ENCODE results near the gene INPP5K.
"Not testable (repeated sequence)": the region's sequence is repeated elsewhere in the genome, so short reads cannot be mapped to it uniquely, and the experiment has no call there.

INPP5K gene

GRCh38 chr17:1541367-1541904 lies 25.0 kb upstream of the INPP5K start:
- TF ChIP-seq CTCF (conservative IDR thresholded peaks at IDR 0.05) = no peak

GRCh38 chr17:1539811-1540210 lies 23.4 kb upstream of the INPP5K start:
- no peak overlapping the region for H3K27ac ChIP-seq
- TF ChIP-seq CTCF (conservative IDR thresholded peaks at IDR 0.05) = no peak

More at GRCh38 chr17:1541367-1541904, 25.0 kb upstream of the INPP5K start:
- no peak overlapping the region for H3K27ac ChIP-seq

DNA sequence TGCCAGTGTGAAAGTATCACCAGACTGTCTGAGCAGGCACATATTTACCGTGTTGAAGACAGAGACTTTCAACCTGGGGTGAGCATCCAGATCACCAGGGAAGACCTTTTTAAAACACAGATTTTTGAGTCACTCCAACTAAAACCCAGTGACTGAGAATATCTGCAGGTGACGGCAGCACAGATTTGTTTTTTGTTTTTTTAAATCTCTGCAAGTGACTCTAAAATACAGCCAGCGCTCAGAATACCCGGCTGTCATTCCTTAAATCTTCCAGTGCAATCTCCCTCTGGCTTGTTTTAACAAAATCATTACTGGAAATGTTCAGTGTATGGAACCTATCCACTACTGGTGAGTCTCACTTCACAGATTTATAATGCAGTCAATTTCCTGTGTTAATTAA lies 19.3 kb upstream of the INPP5K start:
- no peak overlapping the region for H3K27ac ChIP-seq
- TF ChIP-seq CTCF (conservative IDR thresholded peaks at IDR 0.05) = no peak

- peak overlapping the region; percentile 80; the same call in 1 of the 2 replicates for H3K27ac ChIP-seq
- TF ChIP-seq CTCF (conservative IDR thresholded peaks at IDR 0.05) = no peak
Observed at GRCh38 chr17:1533661-1534325, 17.4 kb upstream of the INPP5K start.

- peak overlapping the region; percentile 80; the same call in 1 of the 2 replicates for H3K27ac ChIP-seq
- peak; percentile 41; the same call in 1 of the 2 replicates for TF ChIP-seq CTCF (conservative IDR thresholded peaks at IDR 0.05)
Observed at GRCh38 chr17:1532836-1533602, 16.6 kb upstream of the INPP5K start.

GRCh38 chr17:1529863-1530262 lies 13.5 kb upstream of the INPP5K start:
- no peak for TF ChIP-seq CTCF (conservative IDR thresholded peaks at IDR 0.05)
- peak overlapping the region; percentile 80 for H3K27ac ChIP-seq

- H3K27ac ChIP-seq = not testable (repeated sequence)
Observed at GRCh38 chr17:1526876-1527275, 10.5 kb upstream of the INPP5K start.

All from VCaP (cell line).